G401.6 (cell line): Measurements from ENCODE around the gene TEX53.

ENCODE experiments used
- FAIRE-seq: peaks from 2 replicates; lab custom pipeline; 2012; peaks lifted over from hg19 to GRCh38; lab: Jason Lieb, UNC

TEX53 gene

DNA sequence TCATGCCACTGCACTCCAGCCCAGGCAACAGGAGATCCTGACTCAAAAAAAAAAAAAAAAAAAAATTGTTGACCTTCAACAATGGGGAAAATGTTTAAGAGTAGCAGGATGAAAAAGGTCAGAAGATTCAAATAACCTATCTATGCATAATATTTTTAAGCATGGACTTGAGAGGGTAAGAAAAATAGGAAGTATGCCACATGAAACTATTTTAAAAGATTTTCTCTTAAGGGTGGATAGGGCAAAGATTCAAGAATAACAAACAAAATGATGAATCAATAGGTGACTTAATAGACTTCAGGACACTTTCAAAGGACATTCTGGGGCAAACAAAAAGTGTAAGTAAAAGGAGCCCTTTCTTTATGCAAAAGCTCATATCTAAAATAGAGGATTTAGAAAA, 21.2 kb upstream of the TEX53 start:
- FAIRE-seq: no peak

DNA sequence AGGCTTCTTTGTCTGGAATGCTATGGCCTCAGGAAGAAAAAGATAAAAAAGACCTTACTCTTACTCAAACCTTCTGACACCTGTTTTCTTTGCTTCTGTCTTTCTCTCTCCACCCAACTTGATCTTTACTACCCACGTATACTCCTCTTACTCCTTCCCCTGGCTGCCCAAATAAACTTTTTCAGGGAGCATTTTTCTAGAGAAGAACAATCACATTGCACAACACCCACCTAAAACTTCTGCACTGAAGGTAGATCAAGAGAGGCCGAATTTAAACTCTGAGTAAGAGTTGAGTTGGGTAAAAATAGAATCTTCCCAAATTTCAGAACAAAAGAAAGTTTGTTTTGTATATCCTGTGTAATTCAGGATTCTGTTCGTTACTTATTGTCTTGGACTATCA, 20.5 kb upstream of the TEX53 start:
- FAIRE-seq: no peak

DNA sequence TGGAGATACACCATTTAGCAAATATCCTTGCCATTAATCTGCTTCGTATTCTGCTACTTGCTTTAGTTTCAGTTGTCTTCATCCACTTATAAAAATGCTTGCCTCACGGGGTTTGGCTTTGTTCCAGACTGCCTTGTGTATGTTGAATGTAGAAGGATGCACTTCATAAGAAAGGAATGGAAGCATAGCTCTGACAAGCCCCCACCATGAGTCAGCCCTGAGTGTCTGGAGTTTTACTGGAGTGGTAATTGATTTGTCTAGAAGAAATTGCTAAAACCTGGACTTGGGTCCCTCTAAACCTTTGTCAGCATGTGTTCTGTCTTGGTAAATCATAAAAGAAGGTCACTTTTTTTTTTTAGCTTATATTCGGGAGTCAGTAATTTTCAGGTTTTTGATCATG, 19.8 kb upstream of the TEX53 start:
- no peak for FAIRE-seq

DNA sequence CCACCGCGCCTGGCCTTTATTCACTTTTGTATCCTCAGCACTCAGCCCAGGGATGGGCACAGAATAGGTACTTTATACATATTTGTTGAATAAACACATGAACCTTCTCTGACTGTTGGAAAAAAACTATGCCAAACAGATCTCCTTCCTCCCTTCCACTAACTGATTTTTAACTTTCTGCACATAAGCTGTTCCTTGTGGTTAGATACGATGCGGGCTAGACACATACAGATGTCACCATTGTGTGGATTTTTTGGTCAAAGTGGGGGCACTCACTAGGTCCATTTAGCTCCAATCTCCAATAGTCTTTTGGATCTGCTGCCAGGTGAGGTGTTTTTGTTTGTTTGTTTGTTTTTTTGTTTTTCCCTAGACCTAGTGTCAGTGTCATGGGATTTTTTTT, 19.3 kb upstream of the TEX53 start:
- FAIRE-seq: no peak

DNA sequence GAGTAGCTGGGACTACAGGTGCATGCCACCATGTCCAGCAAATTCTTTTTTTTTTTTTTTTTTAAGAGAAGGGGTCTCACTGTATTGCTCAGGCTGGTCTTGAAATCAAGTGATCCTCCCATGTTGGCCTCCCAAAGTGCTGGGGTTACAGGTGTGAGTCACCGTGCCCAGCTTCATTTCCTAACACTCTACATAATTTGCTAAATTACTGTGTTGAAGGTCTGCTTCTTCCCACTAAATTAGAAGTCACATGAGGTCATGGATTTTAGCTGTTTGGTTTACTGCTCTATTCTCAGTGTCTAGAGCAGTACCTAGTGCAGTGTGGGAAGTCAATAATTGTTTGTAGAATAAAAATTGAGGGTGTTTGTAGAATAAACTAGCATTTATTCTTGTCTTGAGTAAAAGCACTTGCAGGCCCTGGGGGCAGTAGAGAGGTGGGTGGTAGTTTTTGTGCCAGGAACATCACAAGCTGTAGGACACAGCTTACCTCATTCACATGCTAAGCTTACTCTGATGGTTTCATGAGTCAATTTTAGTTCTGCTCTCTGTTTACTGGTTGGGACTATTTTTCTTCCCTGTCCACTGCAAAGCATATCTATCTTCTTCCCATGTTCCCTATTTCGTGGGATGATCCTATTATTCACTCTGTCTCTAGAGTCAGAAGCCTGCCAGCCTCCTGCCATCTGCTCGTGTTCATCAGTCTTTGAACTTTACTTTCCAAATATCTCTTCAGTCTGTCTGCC, 17.4 kb upstream of the TEX53 start:
- FAIRE-seq: no peak

DNA sequence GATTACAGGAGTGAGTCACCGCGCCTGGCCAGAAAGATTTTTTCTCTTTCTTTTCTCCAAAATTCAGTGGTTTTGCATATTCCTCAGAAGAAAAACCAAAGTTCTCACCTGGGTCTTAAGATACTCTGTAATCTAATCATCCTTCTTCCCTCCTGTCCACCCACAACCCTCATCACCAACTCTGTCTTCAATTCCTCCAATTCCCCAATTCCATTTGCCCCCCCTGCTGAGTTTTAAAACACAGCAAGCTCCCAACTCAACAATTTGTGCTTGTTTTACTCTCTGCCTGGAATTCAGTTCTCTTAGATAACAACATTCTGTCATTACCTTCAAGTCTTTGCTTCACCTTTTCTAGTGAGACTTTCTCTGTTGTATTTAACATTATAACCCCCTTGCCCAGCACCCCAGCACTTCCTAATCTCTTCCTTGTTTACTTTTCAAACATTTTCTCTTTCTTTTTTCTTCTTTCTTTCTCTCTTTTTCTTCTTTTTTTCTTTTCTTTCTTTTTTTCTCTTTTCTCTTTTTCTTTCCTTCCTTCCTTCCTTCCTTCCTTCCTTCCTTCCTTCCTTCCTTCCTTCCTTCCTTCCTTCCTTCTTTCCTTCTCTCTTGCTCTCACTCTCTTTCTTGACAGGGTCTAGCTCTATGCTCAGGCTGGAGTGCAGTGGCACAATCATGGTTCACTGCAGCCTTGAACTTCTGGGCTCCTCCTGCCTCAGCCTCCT, 16.6 kb upstream of the TEX53 start:
- FAIRE-seq: no peak

DNA sequence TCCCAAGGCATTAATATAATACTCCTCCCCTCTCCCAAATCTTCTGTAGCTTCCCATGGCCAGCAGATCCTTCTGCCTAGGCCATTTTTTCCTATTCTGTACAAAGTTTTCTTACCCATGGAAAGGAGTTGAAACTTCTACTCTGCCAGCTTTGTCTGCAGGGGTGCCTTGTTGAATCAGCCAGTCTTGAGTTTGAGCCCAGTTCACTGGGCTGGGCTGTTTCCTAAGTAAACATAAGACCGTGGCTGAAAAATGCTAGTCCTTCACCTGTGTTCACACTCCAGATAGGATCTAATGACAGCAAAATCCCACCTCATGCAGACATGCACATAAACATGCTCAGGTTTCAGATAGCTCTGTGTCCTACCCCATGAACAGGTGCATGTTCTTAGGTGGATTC, 14.0 kb upstream of the TEX53 start:
- FAIRE-seq: no peak

DNA sequence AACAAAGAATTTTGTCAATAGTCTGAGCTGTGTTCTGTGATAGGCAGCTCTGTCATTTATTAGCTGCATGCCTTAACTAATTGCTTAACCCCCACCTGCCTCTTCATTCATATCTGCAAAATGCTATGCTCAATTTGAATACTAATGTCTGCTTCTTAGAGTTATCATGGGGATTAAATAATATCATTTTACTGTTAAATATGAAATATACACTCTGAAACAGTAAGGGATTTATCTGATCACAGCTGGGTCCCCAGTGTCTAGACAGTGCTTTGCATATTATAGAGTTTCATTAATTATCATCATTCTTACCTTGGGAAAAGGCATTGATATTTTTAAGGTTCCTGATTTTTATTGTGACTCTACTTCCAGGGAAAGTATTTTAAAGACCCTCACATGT, 12.4 kb upstream of the TEX53 start:
- FAIRE-seq: no peak

DNA sequence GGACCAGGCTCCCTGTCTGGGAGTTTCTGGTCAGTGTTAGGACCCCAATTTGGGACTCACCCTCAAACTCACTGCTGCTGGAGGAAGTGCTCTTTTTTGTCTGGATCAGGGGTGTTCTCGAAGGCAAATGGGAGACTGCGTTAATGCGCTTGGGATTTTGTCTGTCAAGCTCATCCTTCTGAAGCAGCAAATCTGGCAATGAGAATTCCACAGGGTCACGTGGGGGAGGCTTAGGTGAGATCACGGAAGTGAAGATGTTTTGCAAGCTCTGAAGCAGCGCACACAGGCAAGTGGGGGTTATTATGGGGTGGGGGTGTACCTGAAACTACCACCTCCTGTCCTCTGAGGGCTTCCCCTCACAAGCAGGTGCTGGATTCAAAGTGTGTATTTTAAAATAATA, 10.5 kb upstream of the TEX53 start:
- FAIRE-seq: no peak

DNA sequence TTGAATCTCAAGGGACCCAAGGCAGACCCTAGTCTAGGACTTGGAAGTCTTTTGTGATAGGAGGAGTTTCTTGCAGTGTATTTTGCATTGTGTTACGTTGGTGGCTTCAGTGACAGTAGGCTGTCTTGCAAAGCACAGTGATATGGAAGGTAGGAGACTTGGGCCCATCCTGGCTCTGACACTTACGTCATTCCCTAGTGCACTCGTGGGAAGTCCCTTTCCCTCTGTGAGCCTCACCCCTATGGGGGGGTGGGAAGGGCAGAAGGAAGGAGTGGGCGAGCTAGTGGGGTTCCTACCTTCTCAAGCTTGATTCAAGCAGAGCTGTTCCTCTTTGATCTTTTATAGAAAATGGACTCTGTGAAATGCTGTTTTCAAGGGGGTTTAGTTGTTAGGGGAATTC, 9.2 kb upstream of the TEX53 start:
- no peak for FAIRE-seq

DNA sequence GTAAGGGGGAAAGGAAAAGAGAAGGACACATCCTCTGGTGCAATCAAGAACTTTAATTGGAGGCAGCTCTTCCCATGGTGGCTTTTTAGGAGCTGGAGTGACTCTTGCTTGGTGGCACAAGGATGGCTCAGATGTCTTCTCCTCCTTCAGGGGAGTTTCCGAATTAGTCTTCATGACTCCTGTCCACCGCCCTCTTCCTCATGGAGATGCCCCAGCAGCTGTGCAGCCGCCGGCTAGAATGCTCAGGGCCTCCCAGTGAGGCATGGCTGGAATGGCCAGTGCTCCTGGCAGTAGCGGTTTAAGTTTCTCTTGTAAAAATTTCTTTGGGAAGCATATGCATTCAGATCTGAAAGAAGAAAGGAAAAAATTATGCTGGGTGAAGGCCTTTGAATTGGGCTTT, 8.8 kb upstream of the TEX53 start:
- FAIRE-seq: no peak

DNA sequence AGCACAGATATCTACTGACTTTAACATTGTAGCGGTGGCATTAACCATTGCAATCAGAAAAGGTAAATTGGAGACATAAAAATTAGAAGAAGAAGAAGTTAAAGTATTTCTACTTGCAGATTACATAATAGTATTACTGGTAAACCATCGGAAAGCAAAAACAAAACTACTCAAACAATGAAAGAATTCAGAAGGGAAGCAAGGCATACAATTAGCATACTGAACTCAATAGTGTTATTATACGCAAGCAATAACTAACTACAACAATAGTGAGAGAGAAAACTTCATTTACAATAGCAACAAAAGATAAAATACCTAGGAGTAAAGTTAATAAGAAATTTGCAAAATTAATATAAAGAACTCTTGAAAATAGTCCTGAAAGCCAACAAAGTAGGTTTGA, 6.6 kb upstream of the TEX53 start:
- no peak for FAIRE-seq

DNA sequence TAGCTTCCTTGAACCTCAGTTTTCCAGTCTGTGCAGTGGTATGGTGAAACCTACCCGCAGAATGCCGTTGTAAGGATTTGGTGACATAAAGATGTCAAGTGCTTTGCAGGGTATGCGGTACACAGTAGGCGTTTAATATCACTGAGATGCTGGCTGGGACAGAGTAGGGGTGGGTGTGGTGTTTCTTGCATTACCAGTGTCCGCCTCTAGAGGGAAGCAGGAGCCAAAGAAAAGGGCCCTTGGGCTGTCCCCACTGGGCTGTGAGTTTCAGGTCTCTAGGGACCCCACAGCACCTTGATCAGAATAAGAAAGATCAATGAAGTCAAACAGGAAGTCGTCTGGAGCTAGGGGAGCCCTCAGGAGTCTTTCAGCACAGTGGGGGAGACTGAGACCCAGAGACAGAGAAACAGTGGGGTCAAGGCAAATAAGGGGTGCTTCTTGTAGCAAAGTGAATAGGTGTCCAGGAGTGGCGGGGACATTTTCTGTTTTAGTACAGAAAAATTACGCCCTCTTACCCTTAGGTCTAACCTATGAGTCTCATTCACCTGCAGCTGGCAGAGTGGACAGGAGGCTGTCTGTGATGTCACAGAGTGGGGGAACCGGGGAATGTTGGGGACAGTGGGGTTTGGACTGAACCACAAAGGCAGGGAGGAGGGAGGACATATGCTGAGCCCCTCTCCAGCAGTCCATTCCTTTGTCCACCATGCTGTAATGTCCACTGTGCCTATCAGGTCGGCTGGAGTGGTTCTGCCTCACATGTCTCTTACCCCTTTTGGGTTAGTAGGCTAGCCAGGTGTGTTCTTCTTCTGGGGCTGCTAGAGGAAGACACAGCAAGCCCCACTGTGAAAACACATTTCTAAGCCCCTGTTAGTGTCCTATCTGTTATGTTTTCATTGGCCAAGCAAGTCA, 4.7 kb upstream of the TEX53 start:
- no peak for FAIRE-seq

DNA sequence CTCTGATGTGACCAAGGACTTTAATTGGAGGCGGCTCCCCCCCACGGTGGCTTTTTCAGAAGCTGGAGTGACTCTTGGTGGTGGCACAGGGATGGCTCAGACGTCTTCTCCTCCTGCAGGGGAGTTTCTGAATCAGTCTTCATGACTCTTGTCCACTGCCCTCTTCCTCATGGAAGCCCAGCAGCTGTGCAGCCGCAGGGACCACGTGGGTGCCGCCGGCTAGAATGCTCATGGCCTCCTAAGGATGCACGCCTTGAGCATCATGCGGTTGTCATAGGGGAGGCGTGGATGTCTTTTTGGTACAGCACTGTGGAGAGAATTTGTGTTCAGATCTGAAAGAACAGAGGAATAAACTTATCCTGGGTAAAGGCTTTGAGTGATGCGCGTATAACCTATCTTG, 1.3 kb downstream of the TEX53 start:
- FAIRE-seq: no peak

DNA sequence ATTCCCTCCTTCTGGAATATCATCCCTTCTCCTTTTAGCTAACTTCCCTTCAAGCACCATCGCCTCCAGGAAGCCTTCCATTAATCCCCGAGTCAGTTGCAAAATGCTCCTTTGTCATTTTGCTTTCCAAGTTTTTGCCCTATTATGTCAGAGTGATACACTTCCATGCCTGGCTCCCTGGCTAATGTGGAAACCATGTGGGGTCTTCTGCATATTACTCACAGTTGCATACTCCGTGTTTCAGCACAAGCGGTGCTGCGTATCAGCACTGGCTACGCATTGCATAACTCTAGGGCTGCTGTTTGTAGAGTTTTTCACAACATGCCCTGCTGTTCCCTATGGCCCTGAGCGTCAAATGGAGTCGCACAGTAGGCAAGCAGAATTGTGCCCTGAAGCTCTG, 1.9 kb downstream of the TEX53 start:
- FAIRE-seq: no peak

DNA sequence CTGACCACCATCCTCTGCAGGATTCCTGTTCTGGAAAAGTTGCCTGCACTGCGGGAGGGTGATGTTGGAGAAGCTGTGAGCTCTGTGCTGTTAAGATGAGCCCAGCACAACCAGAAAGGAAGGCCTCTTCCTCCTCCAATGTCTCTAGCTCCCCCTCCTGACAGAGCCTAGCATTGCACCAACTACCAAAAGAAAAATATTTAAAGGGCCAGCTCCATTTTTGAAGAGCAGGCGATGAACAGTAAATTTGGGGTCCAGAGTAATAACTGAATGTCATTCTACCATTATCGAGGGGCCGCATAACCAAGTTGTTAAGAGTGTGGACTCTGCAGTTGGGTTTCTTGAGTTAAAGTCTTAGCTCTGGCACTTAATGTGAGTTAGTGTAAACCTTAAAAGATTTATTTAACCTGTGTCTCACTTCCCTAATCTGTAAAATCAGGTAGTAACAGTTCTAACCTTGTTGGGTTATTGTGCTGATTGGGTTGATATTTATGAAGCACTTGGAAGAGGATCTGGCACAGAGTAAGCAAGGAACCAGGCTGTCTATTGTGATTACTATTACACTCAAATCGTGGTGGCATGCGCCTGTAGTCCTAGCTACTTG, 3.9 kb downstream of the TEX53 start:
- FAIRE-seq: peak; percentile 83

DNA sequence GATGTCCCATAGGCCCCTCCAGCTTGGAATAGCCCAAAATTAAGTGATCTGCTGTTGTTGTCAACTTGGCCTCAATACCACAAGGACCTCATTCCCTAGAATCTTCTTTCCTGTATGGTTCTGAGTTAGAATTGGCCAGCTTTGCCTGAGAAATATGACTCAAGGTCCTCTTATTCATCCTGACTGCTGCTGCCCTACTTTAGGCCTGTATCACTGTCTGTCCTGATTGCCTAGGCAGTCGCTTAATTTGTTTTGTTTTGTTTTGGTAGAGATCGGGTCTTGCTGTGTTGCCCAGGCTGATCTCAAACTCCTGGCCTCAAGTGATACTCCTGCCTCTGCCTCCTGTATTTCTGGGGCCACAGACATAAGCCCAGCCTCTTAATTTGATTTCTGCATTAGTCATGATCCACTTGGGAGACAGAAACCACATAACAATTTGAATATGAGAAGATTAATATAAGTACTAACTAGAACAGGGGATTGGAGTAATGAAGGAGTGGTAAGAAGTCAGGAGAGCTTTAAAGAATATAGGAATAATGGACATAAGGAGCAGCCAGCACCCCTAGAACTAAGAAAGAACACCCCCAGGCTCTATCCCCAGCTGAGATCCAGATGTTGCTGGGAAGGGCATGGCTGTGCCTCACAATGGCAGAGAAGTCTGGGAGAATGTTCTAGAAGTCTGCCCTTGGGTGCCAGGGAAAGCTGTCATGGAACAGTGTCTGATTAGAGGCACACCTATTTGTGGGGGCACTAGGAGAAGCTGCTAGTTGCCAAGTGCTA, 4.6 kb downstream of the TEX53 start:
- no peak for FAIRE-seq

DNA sequence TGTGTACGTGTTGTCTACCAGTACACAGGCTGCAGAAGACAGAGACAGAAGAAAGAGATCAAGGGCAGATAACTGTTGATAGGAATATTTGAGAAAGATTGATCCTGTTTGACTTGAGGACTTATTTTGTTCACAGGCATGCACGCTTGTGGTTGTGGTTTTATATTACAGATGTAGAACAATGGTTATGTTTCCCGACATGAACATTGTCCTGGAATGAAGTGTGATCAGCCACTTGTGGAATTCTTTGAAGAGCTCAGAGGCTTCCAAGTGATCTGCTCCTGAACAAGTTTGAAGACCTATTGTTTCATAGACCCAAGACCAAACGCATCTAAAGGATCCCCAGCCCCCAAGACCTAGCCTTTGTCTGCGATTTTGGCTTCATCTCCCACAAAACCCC, 13.7 kb downstream of the TEX53 start:
- FAIRE-seq: no peak

DNA sequence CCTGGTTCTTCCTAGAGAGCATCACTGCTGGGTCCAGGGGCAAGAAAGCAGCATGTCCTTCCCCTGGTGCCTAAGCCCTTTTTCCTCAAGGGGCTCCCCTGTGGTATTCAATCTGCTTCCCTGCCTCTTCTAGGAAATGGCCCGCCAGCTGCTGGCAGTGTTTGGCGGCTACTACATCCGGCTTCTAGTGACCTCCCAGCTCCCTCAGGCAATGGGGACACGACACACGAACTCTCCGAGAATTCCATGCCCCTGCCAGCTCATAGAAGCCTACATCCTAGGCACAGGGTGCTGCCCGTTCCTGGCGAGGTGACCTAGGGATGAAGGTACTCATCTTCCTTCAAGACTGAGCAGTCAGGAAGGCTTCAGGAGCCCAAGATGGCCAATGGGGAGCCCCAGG, 14.6 kb downstream of the TEX53 start:
- FAIRE-seq: no peak

DNA sequence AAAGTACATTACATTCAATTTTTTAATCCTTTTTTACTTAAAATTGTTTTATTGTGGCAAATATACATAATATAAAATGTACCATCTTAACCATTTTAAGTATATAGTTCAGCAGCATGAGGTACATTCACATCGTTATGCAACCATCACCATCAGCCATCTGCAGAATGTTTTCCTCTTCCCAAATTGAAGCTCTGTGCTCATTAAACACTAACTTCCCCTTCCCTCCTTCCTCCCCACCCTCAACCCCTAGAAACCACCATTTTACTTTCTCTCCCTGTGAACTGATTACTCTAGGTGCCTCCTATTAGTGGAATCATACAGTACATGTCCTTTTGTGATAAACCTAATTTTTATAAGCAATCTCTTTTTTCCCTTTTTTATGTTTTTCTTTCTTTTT, 15.6 kb downstream of the TEX53 start:
- no peak for FAIRE-seq

DNA sequence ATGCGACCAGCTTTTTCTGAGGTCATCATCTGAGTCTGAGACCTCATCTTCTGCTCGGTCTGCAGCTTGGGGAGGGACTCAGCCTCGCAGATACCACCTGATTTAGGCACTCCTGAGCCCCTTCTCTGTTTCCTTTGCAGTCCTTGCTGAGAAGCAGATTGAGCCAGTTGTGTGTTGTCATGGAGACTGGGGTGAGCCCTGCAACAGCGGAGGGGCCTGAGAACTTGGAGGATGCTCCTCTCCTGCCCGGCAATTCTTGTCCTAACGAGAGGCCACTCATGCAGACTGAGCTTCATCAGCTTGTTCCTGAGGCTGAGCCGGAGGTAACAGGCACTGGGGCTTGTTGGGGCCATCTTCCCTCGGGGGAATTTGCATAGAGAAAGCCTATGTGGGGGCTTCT, 19.2 kb downstream of the TEX53 start:
- FAIRE-seq: no peak

DNA sequence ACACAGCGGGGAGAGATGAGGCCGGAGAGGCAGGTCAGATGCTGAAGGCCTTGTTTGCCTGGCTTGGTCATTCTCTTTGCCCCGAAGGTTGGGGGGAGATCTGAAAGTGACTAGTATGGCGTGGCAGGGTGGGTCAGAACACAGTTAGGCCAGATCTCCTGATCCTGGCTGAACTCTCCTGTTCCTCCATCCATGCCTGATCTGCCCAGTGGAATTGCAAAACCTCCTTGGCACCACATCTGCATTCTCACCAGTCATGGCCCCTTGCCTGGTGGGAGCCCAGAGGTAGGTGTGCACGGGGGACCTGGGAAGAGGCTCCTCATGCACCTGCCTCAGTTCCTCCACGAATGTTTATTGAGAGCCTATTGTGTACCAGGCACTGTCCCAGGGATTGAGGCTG, 23.2 kb downstream of the TEX53 start:
- no peak for FAIRE-seq
